ENCODE measurements around the gene ITGAV. TPM values are rescaled to one million over a fixed set of nuclear protein-coding genes. Genes with fewer than 3 reads are reported as not detected.

ITGAV gene
- polyA plus RNA-seq, 12 donors, result 26.8 to 54.0 (median 33.8) TPM; not detected in 1

GRCh38 chr2:186569897-186570296, 20.0 kb upstream of the ITGAV start:
- no peak for DNase-seq

GRCh38 chr2:186570604-186571003, 19.3 kb upstream of the ITGAV start:
- no peak for DNase-seq

GRCh38 chr2:186572705-186573104, 17.2 kb upstream of the ITGAV start:
- DNase-seq, result no peak

GRCh38 chr2:186573531-186573930, 16.3 kb upstream of the ITGAV start:
- DNase-seq, result no peak

DNA sequence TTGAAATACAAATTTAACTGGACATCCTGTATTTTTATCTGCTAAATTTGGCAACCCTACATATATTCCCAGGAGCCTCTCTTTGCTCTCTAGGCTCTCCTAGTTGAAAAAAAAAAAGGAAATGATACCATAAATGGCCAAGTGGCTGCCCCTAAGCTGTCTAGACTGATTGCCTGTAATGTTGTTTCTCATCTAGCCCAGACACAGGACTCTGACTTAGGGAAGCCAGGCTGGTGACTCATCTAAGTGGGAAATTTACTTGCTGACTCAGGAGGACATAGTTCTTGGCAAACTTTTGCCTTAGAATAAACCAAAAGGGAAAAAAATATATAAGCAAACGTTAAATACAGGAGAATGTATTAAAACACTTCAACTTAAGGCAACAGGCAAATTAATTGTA, 14.6 kb upstream of the ITGAV start:
- DNase-seq, result peak; percentile 34

DNA sequence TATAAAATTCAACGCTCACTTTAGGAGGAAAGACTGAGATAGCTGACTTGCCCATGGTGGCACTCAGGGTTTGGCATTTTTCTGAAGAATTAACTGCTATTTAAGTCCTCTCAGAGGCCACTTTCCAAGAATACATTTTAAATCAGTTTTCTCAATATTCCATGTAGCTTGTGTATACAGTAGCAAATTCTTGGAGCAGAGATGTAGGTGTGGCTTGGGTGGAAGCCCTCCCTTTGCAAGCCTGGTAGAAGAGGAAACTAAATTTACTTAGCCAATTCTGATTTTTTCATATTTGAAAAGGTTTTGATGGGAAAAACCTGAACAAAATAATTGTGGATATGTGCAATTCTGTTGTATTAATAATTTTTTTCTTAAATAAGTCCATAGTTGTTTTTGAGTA, 14.0 kb upstream of the ITGAV start:
- DNase-seq, result no peak

GRCh38 chr2:186576614-186577013, 13.2 kb upstream of the ITGAV start:
- DNase-seq, result no peak

- no peak for DNase-seq
Observed at GRCh38 chr2:186582698-186583097, 7.2 kb upstream of the ITGAV start.

- no peak for DNase-seq
Observed at GRCh38 chr2:186584053-186584452, 5.8 kb upstream of the ITGAV start.

DNA sequence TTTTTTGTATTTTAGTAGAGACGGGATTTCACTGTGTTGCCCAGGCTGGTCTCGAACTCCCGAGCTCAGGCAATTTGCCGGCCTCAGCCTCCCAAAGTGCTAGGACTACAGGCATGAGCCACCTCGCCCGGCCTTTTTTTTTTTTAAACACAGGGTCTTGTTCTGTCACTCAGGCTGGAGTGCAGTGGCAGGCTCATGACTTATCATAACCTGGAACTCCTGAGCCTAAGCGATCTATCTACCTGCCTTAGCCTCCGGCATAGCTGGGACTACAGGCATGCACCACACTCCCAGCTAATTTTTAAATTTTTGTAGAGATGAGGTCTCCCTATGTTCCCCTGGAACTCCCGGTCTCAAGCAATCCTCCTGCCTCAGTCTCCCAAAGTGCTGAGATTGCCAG, 1.4 kb upstream of the ITGAV start:
- DNase-seq, result no peak

- no peak for DNase-seq
Observed at GRCh38 chr2:186588940-186589611, 780 bp upstream of the ITGAV start.

DNA sequence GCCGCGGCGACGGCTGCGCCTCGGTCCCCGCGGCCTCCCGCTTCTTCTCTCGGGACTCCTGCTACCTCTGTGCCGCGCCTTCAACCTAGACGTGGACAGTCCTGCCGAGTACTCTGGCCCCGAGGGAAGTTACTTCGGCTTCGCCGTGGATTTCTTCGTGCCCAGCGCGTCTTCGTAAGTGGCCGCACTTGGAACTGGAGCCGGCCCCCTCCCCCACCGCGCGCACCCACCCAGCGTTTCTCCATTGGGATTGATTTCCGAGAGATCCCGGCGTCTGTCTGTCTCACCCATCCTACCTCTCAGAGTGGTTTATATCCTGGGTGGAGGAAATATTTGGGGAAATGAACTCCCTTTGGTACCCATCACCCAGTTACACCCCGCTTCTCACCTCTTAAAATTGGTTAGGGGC, 498 bp downstream of the ITGAV start:
- DNase-seq, result peak; percentile 50

DNA sequence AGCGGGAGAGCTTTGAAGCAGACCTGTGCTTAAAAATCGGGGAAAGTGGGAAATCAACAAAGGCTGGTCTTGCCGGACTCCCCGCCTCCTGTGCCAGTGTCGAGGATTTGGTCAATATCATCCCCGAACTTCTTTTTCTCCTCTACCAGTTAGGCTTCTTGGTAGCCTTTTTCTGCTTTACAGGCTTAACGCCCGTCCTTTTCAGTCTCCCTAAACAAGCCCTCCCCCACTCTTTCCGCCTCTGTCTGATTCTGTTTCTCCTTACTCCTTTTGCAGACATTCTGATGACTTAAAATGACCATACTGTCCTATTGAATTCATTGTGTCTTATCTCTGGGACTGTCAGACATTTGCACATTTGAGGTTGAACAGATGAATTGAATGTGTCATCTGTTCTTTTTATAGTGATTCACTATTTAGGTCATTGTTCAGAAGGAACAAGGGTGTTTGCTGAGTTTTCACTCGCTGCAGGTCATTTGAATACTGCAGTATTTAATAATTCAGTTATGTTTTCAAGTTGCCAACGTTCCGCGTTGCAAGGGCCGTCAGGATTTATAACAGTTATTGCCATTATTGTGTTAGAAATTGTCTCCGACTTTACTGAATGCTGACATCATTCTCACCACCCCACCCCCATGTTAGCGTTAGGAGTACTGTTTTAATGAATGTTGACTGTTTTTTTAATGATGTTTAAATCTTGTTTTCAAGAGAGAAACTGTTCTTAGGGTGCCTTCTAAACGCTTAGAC, 1.1 kb downstream of the ITGAV start:
- DNase-seq, result peak; percentile 69

DNA sequence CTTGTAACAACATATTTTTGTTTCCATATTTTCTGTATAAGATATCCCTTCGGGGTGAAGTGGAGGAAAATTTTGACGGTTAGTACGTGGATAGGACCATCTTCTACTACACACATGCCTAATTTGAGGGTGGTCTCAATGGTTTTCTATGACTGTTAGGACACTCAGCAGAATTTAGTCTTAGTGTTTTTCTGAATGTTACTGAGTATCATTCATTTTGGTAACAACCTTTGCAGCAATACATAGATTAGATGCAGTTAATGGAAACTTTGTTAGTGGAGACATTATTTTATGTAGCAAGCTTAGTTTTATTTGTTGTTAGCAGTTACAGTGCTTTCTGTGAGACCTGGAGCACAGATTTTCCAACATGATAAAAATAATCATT, 1.6 kb downstream of the ITGAV start:
- DNase-seq, result peak; percentile 24

GRCh38 chr2:186592137-186592875, 2.5 kb downstream of the ITGAV start:
- no peak for DNase-seq

GRCh38 chr2:186593523-186593922, 3.7 kb downstream of the ITGAV start:
- DNase-seq, result no peak

- DNase-seq, result no peak
Observed at GRCh38 chr2:186594001-186594722, 4.3 kb downstream of the ITGAV start.

DNA sequence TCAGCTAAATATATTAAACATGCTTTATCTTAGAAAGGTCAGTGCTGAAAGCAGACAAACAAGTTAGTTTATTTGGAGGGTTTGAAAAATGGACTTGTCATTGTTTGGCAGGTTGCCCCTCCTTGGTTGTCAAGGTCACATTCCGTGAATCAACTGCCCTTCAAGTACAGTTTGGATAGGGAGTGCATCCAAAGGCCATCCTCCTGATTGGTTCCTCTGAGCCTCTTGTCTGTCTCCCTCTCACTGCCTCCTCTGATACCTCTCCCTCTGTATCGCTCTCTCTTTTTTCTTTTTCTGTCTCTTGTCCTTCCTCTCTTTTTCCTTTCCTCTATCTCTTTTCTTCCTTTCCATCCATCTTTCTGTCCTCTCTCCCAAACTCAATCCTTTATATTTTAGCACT, 5.4 kb downstream of the ITGAV start:
- DNase-seq, result no peak

DNA sequence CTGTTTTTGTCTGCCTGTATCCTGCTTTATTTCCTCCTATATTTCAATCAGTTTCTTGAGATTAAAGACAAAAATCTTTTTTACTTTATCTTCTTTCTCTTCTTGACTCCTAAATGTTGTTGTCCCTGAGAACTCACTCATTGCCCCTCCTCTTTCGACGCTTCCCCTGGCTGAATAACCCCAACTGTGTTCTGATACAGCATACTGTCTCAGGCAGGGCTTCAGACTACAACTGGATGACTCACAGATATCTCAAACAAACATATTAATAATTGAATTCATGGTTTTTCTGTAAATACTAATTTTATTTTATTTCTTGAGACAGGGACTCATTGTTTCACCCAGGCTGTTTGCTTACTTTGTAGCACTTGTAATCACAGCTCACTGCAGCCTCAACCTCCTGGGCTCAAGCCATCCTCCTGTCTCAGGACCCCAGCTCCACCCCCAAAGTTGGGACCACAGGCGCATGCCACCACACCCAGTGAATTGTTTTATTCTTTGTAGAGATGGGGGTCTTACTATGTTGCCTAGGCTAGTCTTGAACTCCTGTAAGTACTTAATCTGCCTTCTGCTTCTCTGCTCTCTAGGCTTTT, 9.4 kb downstream of the ITGAV start:
- DNase-seq, result no peak

DNA sequence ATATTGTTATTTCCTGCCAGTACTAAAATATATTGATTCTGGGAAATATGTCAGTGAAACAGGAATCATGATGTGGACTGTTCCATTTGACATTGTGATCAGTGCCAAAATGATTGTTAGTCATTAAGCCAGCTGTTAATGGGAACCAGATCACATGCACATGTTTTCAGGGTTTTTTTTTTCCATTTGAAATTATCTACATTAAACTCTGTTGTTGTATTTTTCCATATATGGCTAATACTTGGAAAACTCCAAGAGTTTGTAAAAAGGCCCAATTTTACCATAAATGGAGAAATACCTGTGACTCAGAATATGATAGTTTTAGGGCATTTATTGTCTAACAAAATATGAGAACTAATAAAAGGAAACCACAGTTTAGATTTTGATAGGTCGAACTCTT, 13.4 kb downstream of the ITGAV start:
- peak; percentile 19 for DNase-seq

- DNase-seq, result no peak
Observed at GRCh38 chr2:186605041-186605440, 15.2 kb downstream of the ITGAV start.
